OCI-LY3 (cell line): ENCODE data around the gene HELT.

Experiments used
- CTCF ChIP-seq: fragments of 200-600, 300-600 bp; sonication (generic); IDR thresholded peaks from 2 replicates; pipeline ENCODE4 v1.5.1; 2014; ENCODE audit warnings: antibody characterized with exemption, low read length, low read depth
- EZH2phosphoT487 ChIP-seq: fragments of 200-600 bp; shearing (Covaris generic); IDR thresholded peaks from 2 replicates; pipeline ENCODE4 v1.6.1; 2018; ENCODE audit warnings: antibody characterized with exemption, mixed run types, low read depth

DNA sequence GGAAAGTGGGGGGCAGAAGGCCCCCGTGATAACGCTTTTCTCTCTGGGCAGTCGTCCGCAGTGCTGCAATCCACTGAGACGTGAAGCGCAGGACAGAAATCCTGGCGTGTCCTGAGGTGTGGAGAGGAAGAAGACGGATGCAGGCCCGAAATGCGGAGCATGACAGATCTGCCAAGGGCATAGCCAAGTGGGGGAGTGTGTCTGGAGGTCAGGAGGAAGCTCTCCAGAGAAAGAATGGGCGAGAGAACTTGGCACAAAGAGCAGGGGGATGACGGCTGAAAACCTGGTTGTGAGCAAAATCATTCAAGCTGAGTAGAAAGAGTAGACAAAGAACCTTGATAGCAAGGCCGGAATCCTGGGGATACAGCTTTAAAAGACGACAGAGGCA, 23.7 kb upstream of the HELT start:
- no peak for TF ChIP-seq CTCF
- TF ChIP-seq EZH2phosphoT487, result no peak
